ENCODE measurements around the gene SLC39A11.

GRCh38 chr17:72839131-72839725 is 253.3 kb downstream of the SLC39A11 start:
- TF ChIP-seq CTCF (conservative IDR thresholded peaks at IDR 0.05) (no peak), EZH2 (IDR thresholded peaks at IDR 0.05; ENCODE audit: low read depth) (no peak)

All from PC-9 (cell line).